HG03103 (cell line): Measurements from ENCODE around the gene RGL3.
"Not testable (repeated sequence)": the region's sequence is repeated elsewhere in the genome, so short reads cannot be mapped to it uniquely, and the experiment has no call there.

Experiments
- ATAC-seq: cut with Tn5 transposase; IDR thresholded peaks from one replicate; pipeline ENCODE4 v1.9.1; 2021; ENCODE audit warnings: low read depth; ENCODE audit not compliant: unreplicated experiment

Gene RGL3

DNA sequence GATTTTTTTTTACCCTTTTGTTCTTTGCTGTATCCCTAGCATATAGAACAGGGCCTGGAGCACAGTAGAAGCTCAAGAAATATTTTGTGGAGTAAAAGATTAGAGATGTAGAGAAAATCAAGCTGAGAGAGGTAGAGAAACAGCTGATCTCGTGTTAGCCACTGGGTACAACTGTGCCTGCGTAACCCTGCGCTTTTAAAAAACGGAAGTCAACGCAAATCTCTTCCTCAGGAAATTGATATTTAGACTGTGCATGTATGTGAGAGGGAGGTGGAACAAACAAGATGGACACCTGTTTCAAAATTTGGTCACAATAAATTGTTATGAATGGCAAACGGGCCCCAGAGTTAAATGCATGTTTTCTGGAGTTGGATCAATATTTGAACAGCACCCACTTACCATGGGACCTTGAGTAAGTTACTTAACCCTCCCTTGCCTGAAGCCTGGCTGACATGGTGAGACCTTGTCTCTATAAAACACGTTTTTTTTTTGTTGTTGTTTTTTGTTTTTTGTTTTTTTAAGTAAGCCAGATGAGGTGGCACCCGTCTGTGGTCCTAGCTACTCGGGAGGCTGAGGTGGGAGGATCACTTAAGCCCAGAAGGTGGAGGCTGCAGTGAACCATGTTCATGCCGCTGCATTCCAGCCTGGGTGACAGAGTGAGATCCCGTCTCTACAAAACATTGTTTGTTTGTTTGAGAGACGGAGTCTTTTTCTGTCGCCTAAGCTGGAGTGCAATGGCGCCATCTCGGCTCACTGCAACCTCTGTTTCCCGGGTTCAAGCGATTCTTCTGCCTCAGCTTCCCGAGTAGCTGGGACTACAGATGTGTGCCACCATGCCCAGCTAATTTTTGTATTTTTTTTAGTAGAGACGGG lies 31.7 kb downstream of the RGL3 start:
- ATAC-seq: no peak

DNA sequence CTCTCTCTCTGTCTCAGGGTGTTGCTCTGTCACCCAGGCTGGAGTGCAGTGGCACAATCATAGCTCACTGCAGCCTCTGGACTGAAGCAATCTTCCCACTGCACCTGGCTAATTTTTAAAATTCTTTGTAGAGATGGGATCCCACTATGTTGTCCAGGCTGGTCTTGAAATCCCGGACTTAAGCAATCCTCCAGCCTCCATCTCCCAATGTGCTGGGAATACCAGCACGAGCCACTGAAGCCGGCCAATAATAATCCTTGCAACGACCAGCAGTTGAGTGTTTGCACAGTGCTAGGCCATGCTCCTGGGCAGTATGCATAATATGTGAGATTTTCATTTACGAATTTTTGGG lies 34.4 kb downstream of the RGL3 start:
- ATAC-seq: no peak

DNA sequence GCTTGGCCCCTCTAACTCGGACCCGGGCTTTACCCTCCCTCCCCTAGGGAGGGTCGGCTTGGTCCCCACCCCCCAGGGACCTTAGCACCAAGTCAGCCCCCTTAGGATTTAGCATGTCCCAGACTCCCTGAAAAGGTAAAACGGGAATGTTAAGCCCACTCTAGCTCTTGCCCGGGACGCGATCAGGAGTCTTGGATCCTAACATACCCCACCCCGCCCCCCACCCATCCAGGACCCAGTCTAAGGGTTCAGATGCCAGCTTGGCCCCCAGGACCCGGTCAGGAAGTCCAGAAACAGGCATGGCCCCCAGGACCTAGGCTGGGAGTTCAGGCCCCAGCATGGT lies 35.4 kb downstream of the RGL3 start:
- no peak for ATAC-seq

DNA sequence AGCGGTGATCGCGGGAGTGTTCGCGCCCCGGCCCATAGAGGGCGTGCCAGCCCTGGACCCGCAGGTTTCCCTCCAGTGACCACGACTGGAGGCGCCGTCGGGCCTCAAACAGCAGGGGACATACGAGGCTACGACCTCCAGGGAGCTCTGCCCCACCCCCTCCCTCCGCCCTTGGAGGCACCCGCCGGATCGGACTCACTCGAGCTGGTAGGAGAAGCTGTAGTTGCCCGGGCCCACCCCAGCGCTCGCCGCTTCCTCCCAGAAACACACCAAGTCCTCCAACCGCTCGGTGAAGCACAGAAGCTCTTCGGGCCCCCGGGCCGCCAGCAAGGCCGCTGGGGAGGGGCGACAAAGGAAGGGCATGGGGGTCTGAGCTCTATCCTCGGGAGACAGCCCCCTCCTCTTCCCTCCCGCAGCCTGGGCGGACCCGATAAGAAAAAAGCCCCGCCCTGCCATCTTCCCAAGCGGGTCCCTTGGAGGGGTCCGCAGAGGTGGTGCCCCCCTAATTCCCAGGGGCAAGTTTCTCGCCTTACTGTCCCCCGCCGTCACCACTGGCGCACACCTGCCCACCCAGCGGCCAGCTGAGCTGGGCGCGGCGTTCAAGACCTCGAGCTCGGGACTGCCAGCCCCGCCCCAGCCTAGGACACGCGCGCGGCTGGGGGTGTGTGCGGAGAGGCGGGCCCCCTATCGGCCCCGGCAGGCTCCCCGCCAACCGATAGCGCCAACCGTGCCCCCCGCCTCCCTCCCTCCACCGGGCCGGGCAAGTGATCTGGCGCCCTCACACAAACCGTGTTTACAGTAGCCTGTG lies 36.0 kb downstream of the RGL3 start:
- ATAC-seq: no peak

DNA sequence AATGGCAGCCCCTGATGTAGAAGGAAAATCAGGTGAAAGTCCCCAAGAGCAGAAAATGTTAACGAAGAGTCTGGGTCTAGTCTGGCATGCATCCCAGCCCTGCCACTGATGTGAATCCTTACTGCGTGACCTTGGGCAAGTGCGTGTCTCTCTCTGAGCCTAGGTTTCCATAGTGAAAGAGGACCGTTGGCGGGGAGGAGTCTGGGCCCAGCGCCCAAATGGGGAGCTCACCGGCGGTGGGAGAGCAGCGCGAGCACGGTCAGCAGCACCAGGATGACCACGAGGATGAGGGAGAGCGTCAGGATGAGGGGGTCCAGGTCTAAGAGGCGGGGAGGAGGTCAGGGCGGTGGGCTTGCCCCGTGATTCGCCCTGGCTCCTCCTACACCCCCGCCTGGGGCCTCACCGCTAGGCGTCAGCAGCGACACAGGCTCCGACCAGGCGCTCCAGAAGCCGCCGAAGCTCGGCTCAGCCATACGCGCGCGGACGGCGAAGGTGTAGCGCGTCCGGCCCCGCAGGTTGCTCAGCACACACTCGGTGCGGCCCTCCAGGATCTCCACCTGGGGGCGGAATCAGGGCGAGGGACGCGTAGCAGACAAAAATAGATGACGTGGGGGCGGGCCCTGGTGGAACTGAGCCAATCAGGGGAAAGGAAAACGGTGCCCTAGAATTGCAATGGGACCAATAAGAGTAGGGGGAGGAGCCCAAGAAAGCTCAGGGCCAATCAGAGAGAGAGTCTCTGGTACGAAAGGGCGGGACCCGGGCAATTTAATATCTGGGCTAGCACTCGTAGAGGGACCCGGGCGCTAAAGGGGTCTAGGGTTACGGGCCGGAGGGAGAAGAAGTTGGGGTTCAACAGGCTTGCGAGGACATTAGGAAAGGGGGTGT lies 38.2 kb downstream of the RGL3 start:
- ATAC-seq: peak; percentile 62

DNA sequence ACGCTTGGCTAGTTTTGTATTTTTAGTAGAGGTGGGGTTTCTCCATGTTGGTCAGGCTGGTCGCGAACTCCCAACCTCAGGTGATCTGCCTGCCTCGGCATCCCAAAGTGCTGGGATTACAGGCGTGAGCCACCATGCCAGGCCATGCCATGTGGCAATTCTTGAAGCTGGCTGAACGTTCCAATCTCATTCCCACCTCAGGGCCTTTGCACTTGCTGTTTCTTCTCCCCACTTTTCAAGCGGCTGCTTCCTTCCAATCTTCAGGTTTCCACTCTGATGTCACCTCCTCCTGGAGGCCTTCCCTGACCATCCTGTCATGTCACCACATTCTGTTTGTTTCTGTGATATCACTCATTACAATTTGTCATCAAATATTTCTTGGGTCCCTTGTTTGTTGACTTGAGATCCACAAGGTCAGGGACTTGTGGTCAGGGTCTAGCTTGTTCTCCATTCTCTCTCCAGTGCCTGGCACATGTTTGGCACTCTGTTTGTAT lies 39.2 kb downstream of the RGL3 start:
- no peak for ATAC-seq

DNA sequence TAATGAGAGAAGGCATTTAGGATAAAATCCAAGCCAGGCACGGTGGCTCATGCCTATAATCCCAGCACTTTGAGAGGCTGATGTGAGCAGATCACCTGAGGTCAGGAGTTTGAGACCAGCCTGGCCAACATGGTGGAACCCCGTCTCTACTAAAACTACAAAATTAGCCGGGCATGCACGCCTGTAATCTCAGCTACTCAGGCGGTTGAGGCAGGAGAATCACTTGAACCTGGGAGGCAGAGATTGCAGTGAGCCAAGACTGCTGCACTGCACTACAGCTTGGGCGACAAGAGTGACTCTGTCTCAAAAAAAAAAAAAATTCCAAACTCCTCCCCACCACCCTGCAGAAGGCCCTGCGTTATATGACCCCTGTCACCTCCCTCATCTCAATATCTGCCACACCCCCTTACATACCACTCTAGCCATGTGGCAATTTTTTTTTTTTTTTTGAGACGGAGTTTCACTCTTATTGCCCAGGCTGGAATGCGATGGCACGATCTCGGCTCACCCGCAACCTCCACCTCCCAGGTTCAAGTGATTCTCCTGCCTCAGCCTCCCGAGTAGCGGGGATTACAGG lies 39.8 kb downstream of the RGL3 start:
- not testable (repeated sequence) for ATAC-seq

- ATAC-seq: no peak
Observed at GRCh38 chr19:11378319-11379189, 40.6 kb downstream of the RGL3 start.

GRCh38 chr19:11377756-11378155 lies 41.4 kb downstream of the RGL3 start:
- ATAC-seq: no peak

GRCh38 chr19:11377237-11377636 lies 41.9 kb downstream of the RGL3 start:
- ATAC-seq: no peak

GRCh38 chr19:11375143-11375948 lies 43.8 kb downstream of the RGL3 start:
- ATAC-seq: no peak

GRCh38 chr19:11374433-11375142 lies 44.5 kb downstream of the RGL3 start, which contains the start of gene SWSAP1:
Gene SWSAP1, plus strand, starts transcription at chr19:11374666. Its CDS starts 15 bp downstream, at chr19:11374681.
- ATAC-seq: peak; percentile 72

GRCh38 chr19:11373885-11374432 lies 45.2 kb downstream of the RGL3 start:
- ATAC-seq: no peak

DNA sequence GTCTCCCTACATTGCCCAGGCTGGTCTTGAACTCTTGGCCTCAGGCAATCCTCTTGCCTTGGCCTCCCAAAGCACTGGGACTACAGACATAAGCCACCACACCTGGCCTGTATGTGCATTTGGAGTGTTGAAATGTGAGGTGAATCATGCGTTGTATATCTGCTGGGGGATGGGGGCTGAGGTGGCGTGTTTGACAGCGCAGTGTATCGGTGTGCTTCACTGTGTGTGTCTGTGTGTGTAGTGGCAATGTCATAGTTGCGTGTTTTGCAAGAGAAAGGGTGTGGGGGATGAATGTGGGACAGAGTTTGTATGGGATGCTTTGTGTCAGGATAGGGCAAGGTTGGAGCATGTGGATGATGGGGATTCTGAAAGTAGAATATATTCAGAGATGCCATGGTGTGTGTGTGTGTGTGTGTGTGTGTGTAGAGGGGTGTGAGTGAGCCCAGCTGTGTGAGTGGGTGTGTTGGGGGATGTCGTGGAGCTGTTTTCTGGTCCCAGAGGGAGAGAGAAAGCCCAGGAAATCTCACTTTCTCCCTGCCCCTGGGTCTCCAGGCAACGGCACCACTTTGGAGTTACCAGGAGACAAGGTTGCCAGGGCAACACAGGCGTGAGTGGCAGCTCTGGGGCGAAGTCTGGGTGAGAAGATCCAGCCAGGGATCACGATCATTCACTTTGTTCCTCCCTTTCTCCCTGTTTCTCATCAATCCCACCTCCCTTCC lies 45.8 kb downstream of the RGL3 start:
- ATAC-seq: no peak

- ATAC-seq: no peak
Observed at GRCh38 chr19:11370744-11371143, 48.4 kb downstream of the RGL3 start.

DNA sequence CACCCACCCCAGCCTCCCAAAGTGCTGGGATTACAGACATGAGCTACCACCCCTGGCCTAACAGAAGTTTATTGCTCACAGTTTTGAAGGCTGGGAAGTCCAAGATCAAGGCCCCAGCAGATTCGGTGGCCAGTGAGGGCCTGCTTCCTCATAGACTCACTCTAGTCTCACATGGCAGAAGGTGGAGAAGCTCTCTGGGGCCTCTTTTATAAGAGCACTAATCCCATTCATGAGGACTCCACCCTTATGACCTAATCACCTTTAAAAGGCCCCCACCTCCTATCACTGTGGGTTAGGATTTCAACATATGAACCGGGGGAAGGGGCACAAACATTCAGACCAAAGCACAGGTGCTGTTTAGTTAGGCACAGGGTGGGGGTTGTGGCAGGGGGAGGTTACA lies 51.6 kb downstream of the RGL3 start:
- no peak for ATAC-seq

DNA sequence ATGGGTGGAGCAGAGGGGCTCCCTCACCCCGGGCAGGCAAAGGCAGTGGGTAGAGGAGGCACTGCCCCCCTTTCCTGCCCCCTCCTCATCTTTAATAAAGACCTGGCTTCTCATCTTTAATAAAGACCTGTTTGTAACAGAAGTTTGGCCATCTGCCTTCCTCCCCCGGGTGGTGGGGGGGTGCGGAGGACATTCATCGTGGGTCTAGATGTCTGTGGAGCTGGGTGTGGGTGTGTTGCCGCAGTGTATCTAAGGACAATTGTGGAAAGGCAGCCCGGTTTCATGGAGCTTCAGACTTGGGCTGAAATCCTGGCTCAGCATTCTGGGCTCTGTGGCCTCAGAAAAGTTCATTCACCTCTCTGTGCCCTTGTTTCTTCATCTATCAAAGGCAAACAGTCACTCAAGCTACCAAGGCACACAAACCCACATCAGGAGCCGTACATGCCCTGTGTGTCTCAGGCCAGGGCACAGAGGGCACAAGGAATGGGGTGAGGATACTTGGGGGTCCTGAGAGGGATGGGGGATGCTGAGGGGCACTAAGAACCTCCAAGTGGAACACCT lies 53.5 kb downstream of the RGL3 start:
- no peak for ATAC-seq
